ENCODE measurements around the gene NMD3.

NMD3 gene

DNA sequence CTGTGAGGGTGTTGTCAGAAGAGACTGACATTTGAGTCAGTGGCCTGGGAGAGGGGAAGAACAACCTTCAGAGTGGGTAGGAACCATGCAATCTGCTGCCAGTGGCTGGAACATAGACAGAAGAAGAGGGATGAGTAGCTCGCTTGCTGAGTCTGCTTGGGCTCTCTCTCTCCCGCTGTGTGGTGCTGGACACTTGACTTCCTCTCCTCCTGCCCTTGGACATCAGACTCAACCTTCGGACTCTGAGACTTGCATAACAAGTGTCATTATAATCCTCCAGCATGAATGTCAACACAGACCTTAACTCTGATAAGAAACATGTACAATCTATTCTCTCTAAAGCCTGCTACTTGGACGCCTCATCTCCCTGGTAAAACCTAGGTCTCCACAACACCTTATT, 5.9 kb upstream of the NMD3 start:
- H2AFZ ChIP-seq (ENCODE audit: low read depth, low read length, severe bottlenecking), result no peak overlapping the region

DNA sequence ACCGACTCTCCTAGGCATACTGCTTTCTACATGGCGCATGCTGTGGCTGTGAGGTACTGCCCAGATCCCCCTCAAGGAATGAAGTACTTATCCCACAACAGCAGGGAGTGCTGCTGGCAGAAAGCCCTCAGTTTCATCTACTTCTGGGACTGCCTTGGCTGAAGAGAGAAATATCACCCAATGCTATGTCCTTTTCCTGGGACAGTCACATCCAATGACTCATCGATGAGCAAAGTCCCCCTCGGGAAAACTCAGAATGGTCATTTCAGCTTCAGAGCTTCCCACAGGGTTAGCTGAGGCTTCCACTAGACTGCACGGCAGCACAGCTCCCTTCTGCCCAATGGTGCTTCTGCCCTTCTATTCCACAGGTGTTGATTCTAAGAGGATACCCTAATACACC, 3.6 kb upstream of the NMD3 start:
- Histone ChIP-seq H3K36me3 (ENCODE audit: low read length) (no peaks in the 10 kb centered on the region), H3K9me3 (ENCODE audit: insufficient read depth, low read length) (no peaks in the 10 kb centered on the region), H3K4me3 (ENCODE audit: insufficient read depth, low read length, poor library complexity, severe bottlenecking) (no peak overlapping the region), H3K4me2 (ENCODE audit: low read depth, low read length, poor library complexity, severe bottlenecking) (no peak overlapping the region), H3K27ac (ENCODE audit: low read depth, low read length) (no peak overlapping the region), H2AFZ (ENCODE audit: low read depth, low read length, severe bottlenecking) (no peak overlapping the region), H4K20me1 (ENCODE audit: low read depth, low read length) (no peaks in the 10 kb centered on the region), H3K9me2 (replicated peaks; ENCODE audit: insufficient read depth, low read length) (no peaks in the 10 kb centered on the region), H3K79me2 (ENCODE audit: insufficient read depth, low read length) (peaks cover 14% of the 10 kb centered on the region), H3K27me3 (ENCODE audit: low read length) (no peaks in the 10 kb centered on the region), H3K9ac (ENCODE audit: low read length) (no peak overlapping the region), H3F3A (ENCODE audit: insufficient read depth) (no peaks in the 10 kb centered on the region)
- TF ChIP-seq CTCF (IDR thresholded peaks at IDR 0.05; ENCODE audit: insufficient read depth, low read length, poor library complexity, severe bottlenecking), result no peak
- no peak for TF ChIP-seq EZH2phosphoT487 (conservative IDR thresholded peaks at IDR 0.05; ENCODE audit: low read length)

More for the DNA sequence above, 5.9 kb upstream of the NMD3 start:
- H3K36me3 ChIP-seq (ENCODE audit: low read length), result no peaks in the 10 kb centered on the region
- H3F3A ChIP-seq (ENCODE audit: insufficient read depth), result no peaks in the 10 kb centered on the region
- no peak overlapping the region for H3K27ac ChIP-seq (ENCODE audit: low read depth, low read length)
- no peaks in the 10 kb centered on the region for H4K20me1 ChIP-seq (ENCODE audit: low read depth, low read length)
- no peaks in the 10 kb centered on the region for H3K79me2 ChIP-seq (ENCODE audit: insufficient read depth, low read length)
- no peaks in the 10 kb centered on the region for H3K9me2 ChIP-seq (replicated peaks; ENCODE audit: insufficient read depth, low read length)
- no peak overlapping the region for H3K4me2 ChIP-seq (ENCODE audit: low read depth, low read length, poor library complexity, severe bottlenecking)
- no peak overlapping the region for H3K9ac ChIP-seq (ENCODE audit: low read length)
- H3K27me3 ChIP-seq (ENCODE audit: low read length), result no peaks in the 10 kb centered on the region
- H3K4me3 ChIP-seq (ENCODE audit: insufficient read depth, low read length, poor library complexity, severe bottlenecking), result no peak overlapping the region
- no peak for TF ChIP-seq CTCF (IDR thresholded peaks at IDR 0.05; ENCODE audit: insufficient read depth, low read length, poor library complexity, severe bottlenecking)
- no peak for TF ChIP-seq EZH2phosphoT487 (conservative IDR thresholded peaks at IDR 0.05; ENCODE audit: low read length)
- no peaks in the 10 kb centered on the region for H3K9me3 ChIP-seq (ENCODE audit: insufficient read depth, low read length)

DNA sequence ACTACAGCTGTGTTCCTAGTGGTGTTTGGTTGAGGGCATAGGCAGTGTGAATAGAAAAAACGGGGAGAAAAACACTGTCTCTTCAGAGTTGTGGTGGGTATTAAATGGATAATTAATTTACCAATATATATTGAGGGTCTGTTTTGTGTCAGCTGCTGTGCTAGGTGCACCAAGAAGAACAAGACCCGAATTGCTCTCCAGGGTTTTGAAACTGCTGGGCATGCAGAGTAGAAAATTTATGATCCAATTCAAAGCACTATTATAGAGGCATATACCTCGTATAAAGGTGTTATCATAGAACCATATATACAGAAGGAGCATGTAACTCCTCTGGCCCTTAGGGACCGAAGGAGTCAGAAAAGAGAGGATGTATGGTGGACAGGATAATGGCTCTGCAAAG, 1.6 kb upstream of the NMD3 start:
- Histone ChIP-seq H3K27me3 (ENCODE audit: low read length) (no peaks in the 10 kb centered on the region), H3K27ac (ENCODE audit: low read depth, low read length) (no peak overlapping the region), H3K9me2 (replicated peaks; ENCODE audit: insufficient read depth, low read length) (no peaks in the 10 kb centered on the region), H3F3A (ENCODE audit: insufficient read depth) (0 out of 2 replicates have a peak, but pooled peaks cover 5% of the 10 kb centered on the region), H3K79me2 (ENCODE audit: insufficient read depth, low read length) (peaks cover 34% of the 10 kb centered on the region), H3K4me3 (ENCODE audit: insufficient read depth, low read length, poor library complexity, severe bottlenecking) (no peak overlapping the region), H3K36me3 (ENCODE audit: low read length) (peaks cover 4% of the 10 kb centered on the region; the same call in 1 of the 2 replicates), H2AFZ (ENCODE audit: low read depth, low read length, severe bottlenecking) (no peak overlapping the region), H3K9ac (ENCODE audit: low read length) (no peak overlapping the region), H3K9me3 (ENCODE audit: insufficient read depth, low read length) (no peaks in the 10 kb centered on the region), H4K20me1 (ENCODE audit: low read depth, low read length) (peaks cover 8% of the 10 kb centered on the region; the same call in 1 of the 2 replicates), H3K4me2 (ENCODE audit: low read depth, low read length, poor library complexity, severe bottlenecking) (no peak overlapping the region)
- no peak for TF ChIP-seq EZH2phosphoT487 (conservative IDR thresholded peaks at IDR 0.05; ENCODE audit: low read length)
- no peak for TF ChIP-seq CTCF (IDR thresholded peaks at IDR 0.05; ENCODE audit: insufficient read depth, low read length, poor library complexity, severe bottlenecking)
